Sciatic nerve (tissue), 2 donors: ENCODE data around the gene AMH. TPM values are rescaled to one million over a fixed set of nuclear protein-coding genes. Genes with fewer than 3 reads are reported as not detected.

ENCODE experiments used
- ATAC-seq: fragments of 200-7000 bp; cut with Tn5 transposase; one replicate; pipeline ENCODE4 v1.9.1; 2020; ENCODE audit warnings: mild to moderate bottlenecking, moderate library complexity
- DNase-seq: peaks from one replicate; pipeline ENCODE4 v3.0.0-alpha.2; 2020; ENCODE audit warnings: low spot score
- intact Hi-C: fragments of 100-400 bp; cut with DNase I; formaldehyde crosslinking; loops from one replicate; pipeline ENCODE4 v1.14.2; 2022
- total RNA-seq: library from RNA; stranded (reverse); fragmentation: NEBNext Ultra II Directional; extraction: Animal tissue kit (Norgen Biotek cat#: 25700); gene quantifications from one replicate; pipeline ENCODE4 v1.2.1, GENCODE V29; 2021
- donor health status: DM: no; HTN: no; CAD: no.
- donor health status: DM: no; HTN: no; CAD: no.

The AMH gene
- total RNA-seq, 1 donor from 2014 or later, result 1.3 TPM

GRCh38 chr19:2244486-2244885, 4.6 kb upstream of the AMH start:
- DNase-seq (no peak), ATAC-seq (no peak)
- intact Hi-C loops, result no loop called here

GRCh38 chr19:2245273-2245672, 3.9 kb upstream of the AMH start:
- DNase-seq (no peak), ATAC-seq (no peak)
- intact Hi-C loops, result no loop called here

DNA sequence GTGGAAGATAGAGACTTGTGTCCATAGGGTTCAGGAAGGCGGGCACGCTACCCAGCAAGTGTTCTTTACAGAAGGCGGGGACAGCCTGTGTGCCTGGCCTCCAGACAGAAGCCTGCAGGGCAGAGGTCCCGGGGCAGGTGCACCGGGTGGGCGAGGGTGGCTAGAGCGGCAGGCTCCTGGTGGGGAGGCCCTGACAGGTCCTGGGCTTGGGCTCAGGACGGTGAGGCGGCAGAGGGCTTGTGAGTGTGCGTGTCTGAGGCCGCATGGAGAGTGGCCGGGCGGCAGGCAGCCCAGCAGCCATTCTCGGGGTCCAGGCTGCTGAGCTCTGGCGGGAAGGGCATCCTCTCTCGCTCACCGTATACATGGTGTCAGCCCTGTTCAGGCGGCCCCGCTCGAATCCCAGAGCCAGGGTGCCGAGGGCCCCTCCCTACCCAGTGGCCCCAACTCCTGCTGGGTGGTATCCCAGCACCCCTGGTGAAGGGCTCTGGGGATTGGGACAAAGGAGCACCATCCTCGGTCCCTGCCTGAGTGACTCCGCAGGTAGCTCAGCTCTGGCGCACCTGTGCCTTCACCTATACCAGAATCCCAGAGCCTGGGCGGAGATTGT, 3.0 kb upstream of the AMH start:
- intact Hi-C loops, result no loop called here

DNA sequence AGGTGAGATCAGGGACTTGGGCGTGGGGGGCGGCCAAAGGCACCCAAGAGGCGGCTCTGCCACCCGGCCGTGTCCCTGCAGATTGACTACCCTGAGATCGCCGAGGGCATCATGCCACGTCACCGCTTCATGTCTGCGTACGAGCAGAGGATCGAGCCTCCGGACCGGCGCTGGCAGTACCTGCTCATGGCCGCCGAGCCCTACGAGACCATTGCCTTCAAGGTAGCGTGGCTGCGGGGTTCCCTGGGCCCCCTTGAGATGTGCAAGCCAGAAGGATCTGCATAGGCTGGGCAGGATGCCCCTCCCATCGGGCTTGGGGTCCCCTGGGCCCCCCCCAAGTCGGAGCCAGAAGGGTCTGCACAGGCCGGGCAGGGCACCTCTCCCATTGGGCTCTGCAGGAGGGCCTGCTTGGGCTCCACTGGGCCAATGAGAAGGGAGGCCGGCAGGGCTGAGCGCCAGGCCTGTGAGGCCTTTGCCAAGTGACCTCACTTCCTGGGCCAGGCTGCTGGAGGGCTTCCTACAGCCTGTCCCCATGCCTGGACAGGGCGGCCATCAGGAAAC, 2.2 kb upstream of the AMH start:
- DNase-seq (no peak), ATAC-seq (peak; percentile 71)
- intact Hi-C loops, result no loop called here

More for the DNA sequence above, 3.0 kb upstream of the AMH start:
- DNase-seq, result no peak
- no peak for ATAC-seq

DNA sequence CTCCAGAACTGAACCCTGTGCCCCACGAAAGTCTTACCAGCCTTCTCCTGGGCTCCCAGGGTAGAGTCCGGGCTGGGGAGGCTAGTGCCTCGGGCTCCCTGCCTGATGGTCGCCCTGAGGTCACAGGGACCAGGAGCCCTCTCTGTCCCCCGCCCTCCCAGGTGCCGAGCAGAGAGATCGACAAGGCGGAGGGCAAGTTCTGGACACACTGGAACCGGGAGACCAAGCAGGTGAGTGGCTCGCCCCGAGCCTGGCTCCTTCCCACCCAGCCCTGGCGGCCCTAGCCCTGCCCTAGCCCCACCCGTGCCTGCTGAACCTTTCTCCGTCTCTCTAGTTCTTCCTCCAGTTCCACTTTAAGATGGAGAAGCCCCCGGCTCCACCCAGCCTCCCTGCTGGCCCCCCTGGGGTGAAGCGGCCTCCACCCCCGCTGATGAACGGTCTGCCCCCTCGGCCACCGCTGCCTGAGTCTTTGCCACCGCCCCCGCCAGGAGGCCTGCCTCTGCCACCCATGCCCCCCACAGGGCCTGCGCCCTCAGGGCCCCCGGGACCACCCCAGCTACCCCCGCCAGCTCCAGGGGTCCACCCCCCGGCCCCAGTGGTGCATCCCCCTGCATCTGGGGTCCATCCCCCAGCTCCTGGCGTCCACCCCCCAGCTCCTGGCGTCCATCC, 1.6 kb upstream of the AMH start:
- intact Hi-C loops, result no loop called here
- no peak for DNase-seq
- no peak for ATAC-seq

GRCh38 chr19:2248136-2249009, 750 bp upstream of the AMH start:
- ATAC-seq (no peak), DNase-seq (no peak)
- intact Hi-C loops, result no loop called here

- no peak for ATAC-seq
- intact Hi-C loops, result no loop called here
- DNase-seq, result no peak
Observed at GRCh38 chr19:2249880-2250765, 1.0 kb downstream of the AMH start.

DNA sequence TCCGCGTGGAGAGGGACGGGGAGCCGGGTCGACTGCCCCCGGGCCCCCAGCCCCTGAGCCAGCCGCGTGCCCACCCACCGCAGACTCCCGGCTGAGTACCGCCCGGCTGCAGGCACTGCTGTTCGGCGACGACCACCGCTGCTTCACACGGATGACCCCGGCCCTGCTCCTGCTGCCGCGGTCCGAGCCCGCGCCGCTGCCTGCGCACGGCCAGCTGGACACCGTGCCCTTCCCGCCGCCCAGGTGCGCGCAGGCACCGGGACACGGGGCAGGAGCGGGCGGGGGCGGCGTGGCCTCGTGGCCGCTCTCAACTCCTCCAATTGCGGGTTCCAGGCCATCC, 1.6 kb downstream of the AMH start:
- intact Hi-C loops, result no loop called here
- no peak for DNase-seq
- no peak for ATAC-seq

GRCh38 chr19:2251106-2252054, 2.3 kb downstream of the AMH start:
- no peak for DNase-seq
- ATAC-seq, result no peak
- intact Hi-C loops, result no loop called here

DNA sequence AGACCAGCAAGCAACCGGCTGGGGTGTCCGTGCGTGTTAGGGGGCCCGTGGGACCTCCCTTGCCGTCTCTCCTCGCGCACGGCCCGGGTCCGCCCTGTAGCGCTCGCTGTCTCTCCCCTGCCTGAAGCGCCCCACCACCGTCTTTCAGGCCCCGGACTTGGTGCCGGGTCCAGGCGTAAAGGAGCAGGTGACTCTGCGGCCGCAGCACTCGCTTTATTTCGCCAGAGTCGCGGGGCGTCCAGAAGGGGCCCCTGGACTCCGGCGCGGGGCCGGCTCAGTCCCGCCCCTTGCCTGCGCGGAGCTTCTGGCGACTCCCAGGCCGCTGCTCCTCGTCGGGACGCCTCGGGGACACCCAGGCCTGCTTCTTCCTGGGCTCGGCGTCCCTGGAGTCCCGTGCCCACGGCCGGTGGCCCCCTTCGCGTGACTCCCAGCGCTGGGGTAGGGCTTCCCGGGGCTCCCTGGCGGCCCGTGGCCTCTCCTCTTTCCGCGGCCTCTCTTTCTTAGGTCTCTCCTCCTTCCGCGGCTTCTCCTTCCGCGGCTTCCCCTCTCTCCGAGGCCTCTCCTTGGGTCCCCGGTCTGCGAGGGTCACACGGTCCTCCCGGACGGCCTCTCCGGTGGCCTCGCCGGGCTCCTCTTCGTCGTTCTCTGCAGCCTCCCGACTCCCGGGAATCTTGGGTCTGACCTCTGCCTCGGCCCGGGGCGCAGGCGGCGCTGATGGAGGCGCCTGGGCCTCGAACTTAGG, 3.1 kb downstream of the AMH start:
- intact Hi-C loops, result no loop called here
- no peak for DNase-seq
- ATAC-seq, result no peak

GRCh38 chr19:2252797-2253105, 3.6 kb downstream of the AMH start:
- DNase-seq, result no peak
- ATAC-seq, result no peak
- intact Hi-C loops, result no loop called here

DNA sequence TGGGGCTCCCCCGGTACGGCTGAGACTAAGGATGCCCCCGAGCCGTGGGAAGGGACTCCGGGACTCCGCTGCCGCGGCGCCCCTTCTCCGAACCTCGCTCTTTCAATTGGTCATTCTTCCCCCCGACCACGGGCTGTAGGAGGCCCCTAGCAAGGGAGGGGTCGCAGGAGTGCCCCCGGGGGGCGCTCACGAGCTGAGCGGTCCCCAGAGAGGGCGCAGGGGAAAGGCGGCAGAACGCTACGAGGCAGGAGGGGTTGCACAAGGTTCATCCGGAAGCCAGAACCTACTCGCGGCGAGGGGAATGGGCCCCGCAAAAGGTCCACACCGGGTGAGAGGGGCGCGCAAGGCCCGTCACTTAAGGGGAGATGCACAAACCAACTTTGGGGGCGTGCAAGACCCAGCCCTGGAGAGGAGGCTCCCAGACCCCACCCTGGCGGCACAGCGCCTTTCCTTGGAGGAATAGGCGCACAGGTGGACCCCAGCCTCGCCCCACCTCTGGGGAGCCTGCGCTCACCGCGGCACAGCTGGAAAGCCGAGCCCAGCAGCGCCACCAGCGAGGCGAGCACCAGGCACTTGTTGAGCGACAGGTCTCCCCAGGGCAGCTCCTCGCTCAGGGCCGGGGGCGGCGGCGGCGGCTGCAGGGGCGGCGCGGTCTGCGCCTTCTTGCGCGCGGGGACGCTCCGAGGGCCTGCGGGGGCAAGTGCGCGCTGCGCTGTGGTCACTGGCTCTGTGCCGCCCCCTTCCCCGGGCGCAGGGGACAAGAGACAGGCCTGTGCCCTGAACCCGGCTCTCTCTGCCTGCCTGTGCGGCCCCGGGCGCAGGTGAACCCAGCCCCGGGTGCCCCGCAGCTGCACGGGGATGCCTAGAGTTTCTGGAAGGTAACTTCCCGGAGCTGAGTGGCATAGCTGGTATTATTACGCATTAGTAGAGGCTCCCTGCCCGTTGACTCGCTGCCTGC, 4.3 kb downstream of the AMH start:
- ATAC-seq (no peak), DNase-seq (no peak)
- intact Hi-C loops, result no loop called here

- no peak for DNase-seq
Observed at GRCh38 chr19:2254064-2254872, 5.1 kb downstream of the AMH start.

DNA sequence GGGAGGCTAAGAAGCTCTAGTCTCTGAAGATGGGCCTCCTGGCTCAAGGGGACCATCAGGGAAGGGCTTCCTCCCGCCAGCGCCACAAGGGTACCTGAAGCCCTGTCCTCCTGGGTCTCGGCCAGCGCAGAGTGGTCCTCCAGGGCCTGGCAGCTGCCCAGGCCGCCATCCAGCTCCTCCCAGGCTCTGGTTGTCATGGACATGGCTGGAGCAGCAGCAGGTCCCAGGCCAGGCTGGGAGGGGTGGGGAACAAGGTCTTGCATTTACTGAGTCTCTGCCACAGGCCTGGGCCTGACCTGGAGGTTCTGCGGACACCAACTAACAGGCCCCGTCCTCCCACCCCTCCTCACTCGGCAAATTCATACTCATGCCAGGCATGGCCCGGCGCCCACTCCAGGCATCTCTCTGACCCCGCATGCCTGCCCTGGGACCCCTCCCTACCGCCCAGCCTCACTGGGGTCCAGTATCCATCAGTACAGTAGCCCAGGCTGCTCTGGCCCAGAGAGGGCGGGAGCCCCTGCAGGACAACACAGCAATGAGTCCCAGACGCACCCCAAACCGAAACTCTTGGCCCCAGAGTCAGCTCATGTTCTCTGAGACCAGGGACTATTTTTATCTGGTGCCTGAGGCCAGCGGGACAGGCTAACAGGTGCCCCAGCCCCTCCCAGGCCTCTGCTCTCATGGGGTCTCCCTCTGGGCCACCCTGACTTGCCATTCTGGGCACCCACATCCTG, 6.2 kb downstream of the AMH start:
- ATAC-seq, result no peak
- no peak for DNase-seq
- intact Hi-C loops, result no loop called here

More at GRCh38 chr19:2254064-2254872, 5.1 kb downstream of the AMH start:
- ATAC-seq, result no peak
- intact Hi-C loops, result no loop called here
